Measurements from ENCODE around the gene SLC1A7.

SLC1A7 gene

GRCh38 chr1:53145942-53146708 lies 3.7 kb upstream of the SLC1A7 start:
- H3K27me3 ChIP-seq (replicated peaks; ENCODE audit: control insufficient read depth, insufficient read depth, low read length) = no peaks in the 10 kb centered on the region; the same call in 1 of the 2 replicates
- no peaks in the 10 kb centered on the region for H3K36me3 ChIP-seq (ENCODE audit: control insufficient read depth, insufficient read depth, low read length)
- no peak for TF ChIP-seq CTCF (IDR thresholded peaks at IDR 0.05; ENCODE audit: insufficient read depth, low read length, poor library complexity, severe bottlenecking)
- DNase-seq (ENCODE audit: extremely low read depth, insufficient read length) = no peak
- H3K4me3 ChIP-seq (replicated peaks; ENCODE audit: low read depth, low read length) = no peak overlapping the region

GRCh38 chr1:53145619-53145941 lies 3.1 kb upstream of the SLC1A7 start:
- H3K4me3 ChIP-seq (replicated peaks; ENCODE audit: low read depth, low read length) = no peak overlapping the region
- no peak for TF ChIP-seq CTCF (IDR thresholded peaks at IDR 0.05; ENCODE audit: insufficient read depth, low read length, poor library complexity, severe bottlenecking)

GRCh38 chr1:53145051-53145600 lies 2.7 kb upstream of the SLC1A7 start:
- DNase-seq (ENCODE audit: extremely low read depth, insufficient read length) = no peak
- Histone ChIP-seq H3K4me3 (replicated peaks; ENCODE audit: low read depth, low read length) (no peak overlapping the region), H3K36me3 (ENCODE audit: control insufficient read depth, insufficient read depth, low read length) (no peaks in the 10 kb centered on the region), H3K27me3 (replicated peaks; ENCODE audit: control insufficient read depth, insufficient read depth, low read length) (no peaks in the 10 kb centered on the region; the same call in 1 of the 2 replicates)
- no peak for TF ChIP-seq CTCF (IDR thresholded peaks at IDR 0.05; ENCODE audit: insufficient read depth, low read length, poor library complexity, severe bottlenecking)

More at GRCh38 chr1:53145619-53145941, 3.1 kb upstream of the SLC1A7 start:
- H3K36me3 ChIP-seq (ENCODE audit: control insufficient read depth, insufficient read depth, low read length) = no peaks in the 10 kb centered on the region
- DNase-seq (ENCODE audit: extremely low read depth, insufficient read length) = no peak
- no peaks in the 10 kb centered on the region; the same call in 1 of the 2 replicates for H3K27me3 ChIP-seq (replicated peaks; ENCODE audit: control insufficient read depth, insufficient read depth, low read length)

GRCh38 chr1:53144201-53144600 lies 1.8 kb upstream of the SLC1A7 start:
- no peak overlapping the region for H3K4me3 ChIP-seq (replicated peaks; ENCODE audit: low read depth, low read length)
- TF ChIP-seq CTCF (IDR thresholded peaks at IDR 0.05; ENCODE audit: insufficient read depth, low read length, poor library complexity, severe bottlenecking) = no peak
- DNase-seq (ENCODE audit: extremely low read depth, insufficient read length) = no peak

GRCh38 chr1:53143527-53143926 lies 1.1 kb upstream of the SLC1A7 start:
- H3K27me3 ChIP-seq (replicated peaks; ENCODE audit: control insufficient read depth, insufficient read depth, low read length) = no peaks in the 10 kb centered on the region; the same call in 1 of the 2 replicates
- no peak overlapping the region for H3K4me3 ChIP-seq (replicated peaks; ENCODE audit: low read depth, low read length)
- DNase-seq (ENCODE audit: extremely low read depth, insufficient read length) = no peak
- H3K36me3 ChIP-seq (ENCODE audit: control insufficient read depth, insufficient read depth, low read length) = no peaks in the 10 kb centered on the region
- no peak for TF ChIP-seq CTCF (IDR thresholded peaks at IDR 0.05; ENCODE audit: insufficient read depth, low read length, poor library complexity, severe bottlenecking)

More at GRCh38 chr1:53144201-53144600, 1.8 kb upstream of the SLC1A7 start:
- no peaks in the 10 kb centered on the region; the same call in 1 of the 2 replicates for H3K27me3 ChIP-seq (replicated peaks; ENCODE audit: control insufficient read depth, insufficient read depth, low read length)
- H3K36me3 ChIP-seq (ENCODE audit: control insufficient read depth, insufficient read depth, low read length) = no peaks in the 10 kb centered on the region

All from GM06990 (cell line).